IMR-90 (cell line): ENCODE data around the gene GCH1. TPM values are rescaled to one million over a fixed set of nuclear protein-coding genes. Genes with fewer than 3 reads are reported as not detected.

Experiments
- ATAC-seq: fragments of 200-7000 bp; cut with Tn5 transposase; 2 replicates; pipeline ENCODE4 v1.9.1; 2020; ENCODE audit warnings: low read depth, mild to moderate bottlenecking, moderate library complexity
- BruUV-seq: library from RNA; stranded (reverse); fragments of 400-500 nt; replicated peaks from 2 replicates; lab custom pipeline; 2021; lab: Mats Ljungman, UMichigan
- CTCF ChIA-PET: fragments of 300-600 bp; formaldehyde crosslinking; extraction: SDS; loops from one replicate; lab custom pipeline; 2021; ENCODE audit warnings: antibody characterized with exemption; lab: Yijun Ruan, JAX
- POLR2A ChIA-PET: fragments of 300-600 bp; sonication (Branson Sonifier 250); formaldehyde crosslinking; loops from one replicate; lab custom pipeline; 2022; ENCODE audit warnings: antibody characterized with exemption; ENCODE audit not compliant: unreplicated experiment; lab: Charles Lee
- DNase-seq: peaks from one replicate; pipeline ENCODE4 v3.0.0; 2013
- H2AFZ ChIP-seq: replicated peaks from 2 replicates; pipeline ENCODE3; 2013; ENCODE audit warnings: low read length, mild to moderate bottlenecking; ENCODE audit not compliant: poor library complexity
- H2AK5ac ChIP-seq: 2 replicates; pipeline ENCODE4 v1.6.1; 2013; ENCODE audit warnings: low read depth, low read length, inconsistent platforms
- H2AK9ac ChIP-seq: replicated peaks from 2 replicates; pipeline ENCODE3; 2013; ENCODE audit warnings: mild to moderate bottlenecking, low read depth, low read length, moderate library complexity; ENCODE audit not compliant: poor library complexity
- H2BK120ac ChIP-seq: 2 replicates; pipeline ENCODE4 v1.6.1; 2013; ENCODE audit warnings: low read depth, low read length, inconsistent platforms
- H2BK15ac ChIP-seq: 3 replicates; pipeline ENCODE4 v1.6.1; 2013; ENCODE audit warnings: low read depth, low read length, inconsistent platforms
- H2BK20ac ChIP-seq: 2 replicates; pipeline ENCODE4 v1.6.1; 2013; ENCODE audit warnings: low read depth, mild to moderate bottlenecking, inconsistent platforms, low read length, moderate library complexity
- H2BK5ac ChIP-seq: 2 replicates; pipeline ENCODE4 v1.6.1; 2013; ENCODE audit warnings: mild to moderate bottlenecking, low read depth, low read length, inconsistent platforms; ENCODE audit not compliant: poor library complexity, severe bottlenecking
- H3K14ac ChIP-seq: replicated peaks from 2 replicates; pipeline ENCODE4 v1.6.1; 2013; ENCODE audit warnings: low read depth, low read length, inconsistent platforms
- H3K18ac ChIP-seq: 2 replicates; pipeline ENCODE4 v1.6.1; 2013; ENCODE audit warnings: low read depth, low read length, control low read depth
- H3K23ac ChIP-seq: 2 replicates; pipeline ENCODE4 v1.6.1; 2013; ENCODE audit warnings: low read depth, low read length, inconsistent platforms
- H3K27ac ChIP-seq: 2 replicates; pipeline ENCODE4 v1.5.1; 2013; ENCODE audit warnings: mild to moderate bottlenecking, control low read depth, low read length; ENCODE audit not compliant: insufficient read depth
- H3K27me3 ChIP-seq: 2 replicates; pipeline ENCODE4 v1.6.1; 2013; ENCODE audit warnings: low read length; ENCODE audit not compliant: control insufficient read depth, insufficient read depth
- H3K36me3 ChIP-seq: 2 replicates; pipeline ENCODE4 v1.6.1; 2013; ENCODE audit warnings: low read length, mixed read lengths; ENCODE audit not compliant: control insufficient read depth, insufficient read depth
- H3K4ac ChIP-seq: 2 replicates; pipeline ENCODE4 v1.6.1; 2013; ENCODE audit warnings: low read depth, low read length, inconsistent platforms
- H3K4me1 ChIP-seq: 2 replicates; pipeline ENCODE4 v1.6.1; 2013; ENCODE audit warnings: low read length, mixed read lengths; ENCODE audit not compliant: control insufficient read depth, insufficient read depth
- H3K4me2 ChIP-seq: 2 replicates; pipeline ENCODE4 v1.6.1; 2013; ENCODE audit warnings: low read depth, mild to moderate bottlenecking, control low read depth, low read length, moderate library complexity
- H3K4me3 ChIP-seq: 2 replicates; pipeline ENCODE4 v1.5.1; 2013; ENCODE audit warnings: low read depth, mild to moderate bottlenecking, control low read depth, low read length, moderate library complexity; ENCODE audit not compliant: insufficient read depth
- H3K56ac ChIP-seq: 2 replicates; pipeline ENCODE4 v1.6.1; 2013; ENCODE audit warnings: low read length, inconsistent platforms; ENCODE audit not compliant: insufficient read depth; ENCODE audit errors: extremely low read depth
- H3K79me1 ChIP-seq, 2 experiments: 2 replicates each; pipeline ENCODE4 v1.6.1; 2013; ENCODE audit warnings: low read length in 2 of 2, inconsistent platforms in 1 of 2, low read depth in 1 of 2
- H3K9ac ChIP-seq: 2 replicates; pipeline ENCODE4 v1.6.1; 2013; ENCODE audit warnings: low read depth, low read length, control low read depth
- H3K9me1 ChIP-seq: 2 replicates; pipeline ENCODE4 v1.6.1; 2013; ENCODE audit warnings: low read length, inconsistent platforms; ENCODE audit not compliant: insufficient read depth
- H3K9me3 ChIP-seq: 2 replicates; pipeline ENCODE4 v1.6.1; 2013; ENCODE audit warnings: low read length; ENCODE audit not compliant: control insufficient read depth, insufficient read depth
- H4K20me1 ChIP-seq: 2 replicates; pipeline ENCODE4 v1.6.1; 2013; ENCODE audit warnings: low read length, inconsistent platforms; ENCODE audit not compliant: insufficient read depth
- H4K5ac ChIP-seq: 2 replicates; pipeline ENCODE4 v1.6.1; 2013; ENCODE audit warnings: mild to moderate bottlenecking, low read depth, low read length, control low read depth
- H4K8ac ChIP-seq, 2 experiments: 2 replicates each; pipeline ENCODE4 v1.6.1; 2013; ENCODE audit warnings: low read depth in 2 of 2, low read length in 2 of 2, control low read depth in 1 of 2, inconsistent platforms in 1 of 2
- H4K91ac ChIP-seq: 2 replicates; pipeline ENCODE4 v1.6.1; 2013; ENCODE audit warnings: low read depth, low read length, inconsistent platforms; ENCODE audit not compliant: insufficient read depth
- MXI1 ChIP-seq: IDR thresholded peaks from 2 replicates; pipeline ENCODE4 v1.6.1; 2012; ENCODE audit warnings: low read depth, mild to moderate bottlenecking, low read length, moderate library complexity, borderline replicate concordance
- WGBS, 2 experiments: methylation state at CpG; one replicate each; pipeline versions ENCODE4 v1.1.5 to v1.1.7; 2013; ENCODE audit warnings: missing lambda C conversion rate in 2 of 2; ENCODE audit not compliant: insufficient read length in 1 of 2; ENCODE audit errors: extremely low coverage in 2 of 2; 5-methylcytosine and 5-hydroxymethylcytosine counted together
- dilution Hi-C: fragments of 300-500 bp; cut with HindIII; formaldehyde crosslinking; loops from one replicate; pipeline ENCODE4 v1.14.3; 2018; ENCODE audit warnings: low sequenced_read_pairs; ENCODE audit not compliant: unreplicated experiment
- in situ Hi-C: fragments of 300-500 bp; cut with MboI; formaldehyde crosslinking; loops from 3 replicates; pipeline ENCODE4 v1.14.3; 2019; ENCODE audit warnings: low sequenced_read_pairs, inconsistent platforms, mixed read lengths
- intact Hi-C: fragments of 100-400 bp; cut with micrococcal nuclease; formaldehyde crosslinking; loops from 2 replicates; pipeline ENCODE4 v1.10.0; 2022
- polyA plus RNA-seq, 3 experiments: library from polyadenylated mRNA; depleted of rRNA; stranded (reverse); fragments of >200 nt; gene quantifications; 2 replicates each; pipeline ENCODE4 v1.2.3, GENCODE V29; 2012; ENCODE audit warnings: low replicate concordance in 1 of 3
- total RNA-seq: library from RNA; depleted of rRNA; stranded (reverse); fragments of >200 nt; gene quantifications from 2 replicates; pipeline ENCODE4 v1.2.3, GENCODE V29; 2012

The GCH1 gene
- total and polyA plus RNA-seq, 2 of the 4 experiments (the other 2 are of a cell fraction): 0.54 to 0.74 TPM

DNA sequence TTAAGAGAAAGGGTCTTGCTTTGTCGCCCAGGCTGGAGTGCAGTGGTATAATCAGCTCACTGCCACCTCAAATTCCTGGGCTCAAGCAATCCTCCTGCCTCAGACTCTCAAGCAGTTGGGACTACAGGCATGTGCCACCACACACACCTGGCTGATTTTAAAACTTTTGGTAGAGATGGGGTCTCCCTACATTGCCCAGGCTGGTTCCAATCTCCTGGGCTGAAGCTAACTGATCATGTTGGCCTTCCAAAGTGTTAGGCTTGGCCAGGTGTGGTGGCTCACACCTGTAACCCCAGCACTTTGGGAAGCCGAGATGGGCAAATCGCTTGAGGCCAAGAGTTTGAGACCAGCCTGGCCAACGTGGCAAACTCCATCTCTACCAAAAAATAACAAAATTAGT lies 43.9 kb upstream of the GCH1 start:
- Histone ChIP-seq H4K5ac (no peak overlapping the region), H2AFZ (no peak overlapping the region), H3K4me2 (no peak overlapping the region), H3K9me1 (no peaks in the 10 kb centered on the region), H2BK5ac (no peak overlapping the region), H2BK120ac (no peak overlapping the region), H3K79me1 (no peaks in the 10 kb centered on the region), H3K18ac (no peak overlapping the region), H3K9me3 (no peaks in the 10 kb centered on the region; the same call in 1 of the 2 replicates), H2BK20ac (no peak overlapping the region), H3K27ac (no peak overlapping the region), H3K27me3 (no peaks in the 10 kb centered on the region), H2BK15ac (no peak overlapping the region), H3K4me1 (no peaks in the 10 kb centered on the region), H3K36me3 (0 out of 2 replicates have a peak, but pooled peaks cover 2% of the 10 kb centered on the region), H2AK5ac (no peak overlapping the region), H4K20me1 (no peaks in the 10 kb centered on the region), H3K4me3 (no peak overlapping the region), H3K4ac (no peak overlapping the region), H4K8ac (no peak overlapping the region), H3K14ac (no peak overlapping the region), H3K56ac (no peak overlapping the region), H2AK9ac (no peak overlapping the region), H3K9ac (no peak overlapping the region), H3K23ac (no peak overlapping the region), H4K91ac (no peak overlapping the region)
- DNase-seq (no peak), ATAC-seq (no peak)
- no TSS peak for BruUV-seq
- in situ Hi-C loops: no loop called here
- TF ChIP-seq MXI1: no peak
- WGBS, 2 experiments: no CpG with 5 or more reads among the region's 4 CpGs
- POLR2A ChIA-PET: no interaction called here
- CTCF ChIA-PET: no interaction called here
- dilution Hi-C loops: no loop called here
- intact Hi-C loops: no loop called here
